ENCODE results near the gene ZNF486.
"Not testable (repeated sequence)": the region's sequence is repeated elsewhere in the genome, so short reads cannot be mapped to it uniquely, and the experiment has no call there.

Gene ZNF486

DNA sequence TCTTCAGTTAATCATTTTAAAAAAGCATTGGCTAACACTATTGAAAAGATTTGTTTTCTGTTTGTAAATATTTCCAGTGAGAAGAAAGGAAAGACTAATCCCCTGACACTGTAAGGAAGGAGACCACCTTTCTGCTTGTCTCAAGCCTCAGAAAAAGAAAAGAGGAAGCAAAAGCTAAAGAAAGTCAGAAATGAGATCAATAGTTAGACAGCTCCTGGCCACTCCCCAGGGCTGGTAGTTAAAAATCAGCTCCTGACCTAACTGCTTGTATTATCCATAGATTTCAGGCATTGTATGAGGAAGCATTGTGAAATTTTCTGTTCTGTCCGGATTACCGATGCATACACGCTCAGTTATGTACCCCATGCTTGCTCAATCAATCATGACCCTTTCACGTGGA, 76.6 kb downstream of the ZNF486 start:
- no peak overlapping the region for H3K4me3 ChIP-seq (ENCODE audit: low read depth, low read length)
- TF ChIP-seq, protein P1, sequence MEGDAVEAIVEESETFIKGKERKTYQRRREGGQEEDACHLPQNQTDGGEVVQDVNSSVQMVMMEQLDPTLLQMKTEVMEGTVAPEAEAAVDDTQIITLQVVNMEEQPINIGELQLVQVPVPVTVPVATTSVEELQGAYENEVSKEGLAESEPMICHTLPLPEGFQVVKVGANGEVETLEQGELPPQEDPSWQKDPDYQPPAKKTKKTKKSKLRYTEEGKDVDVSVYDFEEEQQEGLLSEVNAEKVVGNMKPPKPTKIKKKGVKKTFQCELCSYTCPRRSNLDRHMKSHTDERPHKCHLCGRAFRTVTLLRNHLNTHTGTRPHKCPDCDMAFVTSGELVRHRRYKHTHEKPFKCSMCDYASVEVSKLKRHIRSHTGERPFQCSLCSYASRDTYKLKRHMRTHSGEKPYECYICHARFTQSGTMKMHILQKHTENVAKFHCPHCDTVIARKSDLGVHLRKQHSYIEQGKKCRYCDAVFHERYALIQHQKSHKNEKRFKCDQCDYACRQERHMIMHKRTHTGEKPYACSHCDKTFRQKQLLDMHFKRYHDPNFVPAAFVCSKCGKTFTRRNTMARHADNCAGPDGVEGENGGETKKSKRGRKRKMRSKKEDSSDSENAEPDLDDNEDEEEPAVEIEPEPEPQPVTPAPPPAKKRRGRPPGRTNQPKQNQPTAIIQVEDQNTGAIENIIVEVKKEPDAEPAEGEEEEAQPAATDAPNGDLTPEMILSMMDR (IDR thresholded peaks at IDR 0.05; ENCODE audit: low read depth, low read length): no peak

- TF ChIP-seq, protein P1 (IDR thresholded peaks at IDR 0.05; ENCODE audit: low read depth, low read length): no peak
- H3K4me3 ChIP-seq (ENCODE audit: low read depth, low read length): peak overlapping the region; percentile 12; the same call in 1 of the 2 replicates
Observed at GRCh38 chr19:20244356-20244755, 77.3 kb downstream of the ZNF486 start.

DNA sequence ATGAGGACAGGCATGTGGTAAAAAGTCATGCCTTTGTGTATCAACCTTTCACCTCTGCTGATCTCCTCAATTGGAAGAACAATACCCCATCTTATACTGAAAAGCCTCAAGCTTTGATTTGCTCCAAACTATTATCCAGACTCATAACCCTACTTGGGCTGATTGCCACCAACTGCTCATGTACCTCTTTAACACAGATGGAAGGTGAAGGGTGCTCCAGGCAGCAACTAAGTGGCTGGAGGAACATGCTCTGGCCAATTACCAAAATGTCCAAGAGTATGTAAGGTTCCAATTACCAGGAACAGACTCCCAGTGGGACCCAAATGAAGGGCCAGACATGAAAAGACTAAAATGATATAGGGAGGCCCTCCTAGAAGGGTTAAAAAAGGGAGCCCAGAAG, 78.3 kb downstream of the ZNF486 start:
- H3K4me3 ChIP-seq (ENCODE audit: low read depth, low read length): no peak overlapping the region
- TF ChIP-seq, protein P1 (IDR thresholded peaks at IDR 0.05; ENCODE audit: low read depth, low read length): no peak

- TF ChIP-seq, protein P1 (IDR thresholded peaks at IDR 0.05; ENCODE audit: low read depth, low read length): peak; percentile 45; the same call in 1 of the 2 replicates
- no peak overlapping the region for H3K4me3 ChIP-seq (ENCODE audit: low read depth, low read length)
Observed at GRCh38 chr19:20247016-20247683, 80.1 kb downstream of the ZNF486 start.

GRCh38 chr19:20248258-20248657, 81.2 kb downstream of the ZNF486 start:
- H3K4me3 ChIP-seq (ENCODE audit: low read depth, low read length): not testable (repeated sequence)

Measured in WI38 (cell line).